ENCODE data around the gene DGKE.

The DGKE gene

GRCh38 chr17:56913867-56914580 is 80.1 kb downstream of the DGKE start, which contains the start of gene TRIM25:
TSS of gene TRIM25 (minus strand) at chr17:56914049. CDS start at chr17:56913988, 61 bp downstream.
- peak within 1 kb of the TSS; percentile 80 for H3K4me3 ChIP-seq (ENCODE audit: low read depth, low read length)
- TF ChIP-seq CTCF (IDR thresholded peaks at IDR 0.05; ENCODE audit: insufficient read depth, low read depth, low read length, missing control alignments): no peak
- DNase-seq (ENCODE audit: low read depth): peak; percentile 95

- no peak for DNase-seq (ENCODE audit: low read depth)
- TF ChIP-seq CTCF (IDR thresholded peaks at IDR 0.05; ENCODE audit: insufficient read depth, low read depth, low read length, missing control alignments): no peak
- peak overlapping the region; percentile 80 for H3K4me3 ChIP-seq (ENCODE audit: low read depth, low read length)
Measured at GRCh38 chr17:56914581-56915273, 80.8 kb downstream of the DGKE start.

- H3K4me3 ChIP-seq (ENCODE audit: low read depth, low read length): no peak overlapping the region
- TF ChIP-seq CTCF (IDR thresholded peaks at IDR 0.05; ENCODE audit: insufficient read depth, low read depth, low read length, missing control alignments): no peak
- DNase-seq (ENCODE audit: low read depth): no peak
Measured at GRCh38 chr17:56917559-56918296, 83.8 kb downstream of the DGKE start.

GRCh38 chr17:56918916-56919315 is 85.0 kb downstream of the DGKE start:
- DNase-seq (ENCODE audit: low read depth): no peak
- H3K4me3 ChIP-seq (ENCODE audit: low read depth, low read length): no peak overlapping the region
- no peak for TF ChIP-seq CTCF (IDR thresholded peaks at IDR 0.05; ENCODE audit: insufficient read depth, low read depth, low read length, missing control alignments)

All from GM12865 (cell line).